MCF 10A (cell line): ENCODE results near the gene KIAA1755. TPM values are rescaled to one million over a fixed set of nuclear protein-coding genes. Genes with fewer than 3 reads are reported as not detected.

Experiments
- BruUV-seq: library from RNA; stranded (reverse); fragments of 400-500 nt; replicated peaks from 2 replicates; lab custom pipeline; 2021; lab: Mats Ljungman, UMichigan
- CTCF ChIA-PET: fragments of 300-600 bp; sonication (Branson Sonifier 250); formaldehyde crosslinking; extraction: SDS; loops from one replicate; lab custom pipeline; 2021; ENCODE audit warnings: antibody characterized with exemption, inconsistent platforms; lab: Yijun Ruan, JAX
- POLR2A ChIA-PET: fragments of 300-600, 350-650 bp; sonication (Branson Sonifier 250); formaldehyde crosslinking; extraction: SDS; loops from one replicate; lab custom pipeline; 2020; ENCODE audit warnings: antibody characterized with exemption, inconsistent platforms; lab: Yijun Ruan, JAX
- DNase-seq: peaks from one replicate; pipeline ENCODE4 v3.0.0-alpha.2; 2018; ENCODE audit not compliant: unreplicated experiment
- H3K27ac Mint-ChIP-seq: one replicate; pipeline ENCODE4 v1.8.0; 2022; ENCODE audit warnings: mild to moderate bottlenecking, low read depth, mixed read lengths; ENCODE audit not compliant: unreplicated experiment
- H3K27me3 Mint-ChIP-seq: one replicate; pipeline ENCODE4 v1.8.0; 2022; ENCODE audit warnings: mixed read lengths; ENCODE audit not compliant: insufficient read depth, unreplicated experiment
- H3K36me3 Mint-ChIP-seq: one replicate; pipeline ENCODE4 v1.8.0; 2022; ENCODE audit warnings: mild to moderate bottlenecking, moderate library complexity, mixed read lengths; ENCODE audit not compliant: insufficient read depth, unreplicated experiment
- H3K4me1 Mint-ChIP-seq: one replicate; pipeline ENCODE4 v1.8.0; 2022; ENCODE audit warnings: mixed read lengths; ENCODE audit not compliant: insufficient read depth, unreplicated experiment
- H3K4me3 Mint-ChIP-seq: one replicate; pipeline ENCODE4 v1.8.0; 2022; ENCODE audit warnings: mild to moderate bottlenecking, moderate library complexity, mixed read lengths; ENCODE audit not compliant: unreplicated experiment
- H3K9me3 Mint-ChIP-seq: one replicate; pipeline ENCODE4 v1.8.0; 2022; ENCODE audit warnings: mixed read lengths; ENCODE audit not compliant: unreplicated experiment
- intact Hi-C: fragments of 100-400 bp; cut with micrococcal nuclease; formaldehyde crosslinking; loops from 2 replicates; pipeline ENCODE4 v1.14.1; 2022
- total RNA-seq: library from RNA; stranded (reverse); gene quantifications from 2 replicates; pipeline ENCODE4 v1.2.3, GENCODE V29; 2022
- TF ChIP-seq, protein P1 (sequence below): fragments of 200-600 bp; IDR thresholded peaks from one replicate; pipeline ENCODE4 v1.8.0; 2022; ENCODE audit warnings: antibody characterized with exemption, mild to moderate bottlenecking; ENCODE audit not compliant: unreplicated experiment

The KIAA1755 gene
- total RNA-seq, 1 experiment from 2014 or later = not detected

DNA sequence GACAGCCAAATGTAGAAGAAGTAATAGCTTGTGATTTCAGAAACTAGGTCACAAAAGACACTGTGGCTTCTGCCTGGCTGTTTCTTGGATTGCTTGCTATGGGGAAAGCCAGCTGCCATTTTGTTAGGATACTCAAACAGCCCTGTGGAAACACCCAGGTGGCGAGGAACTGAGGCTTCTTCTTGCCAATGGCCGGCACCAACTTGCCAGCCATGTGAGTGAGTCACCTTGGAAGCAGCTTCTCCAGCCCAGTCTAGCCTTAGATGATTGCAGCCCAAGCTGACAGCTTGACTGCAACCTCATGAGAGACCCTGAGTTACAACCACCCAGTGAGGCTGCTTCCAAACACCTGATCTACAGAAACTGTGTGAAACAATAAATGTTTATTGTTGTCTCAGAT is 11.9 kb upstream of the KIAA1755 start:
- CTCF ChIA-PET = interaction anchor here (0.5 to 2.8 kb wide), 6 partner anchors 49 to 261 kb away, joined by 3 to 12 read pairs (median 3); no protein-coding TSS in a partner anchor
- POLR2A ChIA-PET = interaction anchor here (0.8 to 1.5 kb wide), 2 partner anchors 14 to 163 kb away, joined by 3 to 4 read pairs; partner anchors contain the start of gene SNHG17
- Mint-ChIP-seq H3K36me3 (no peaks in the 10 kb centered on the region), H3K4me3 (no peak overlapping the region), H3K27ac (peak overlapping the region; percentile 18), H3K27me3 (no peaks in the 10 kb centered on the region), H3K9me3 (peaks cover 13% of the 10 kb centered on the region), H3K4me1 (peaks cover 30% of the 10 kb centered on the region)
- intact Hi-C loops = no loop called here
- TF ChIP-seq, protein P1, sequence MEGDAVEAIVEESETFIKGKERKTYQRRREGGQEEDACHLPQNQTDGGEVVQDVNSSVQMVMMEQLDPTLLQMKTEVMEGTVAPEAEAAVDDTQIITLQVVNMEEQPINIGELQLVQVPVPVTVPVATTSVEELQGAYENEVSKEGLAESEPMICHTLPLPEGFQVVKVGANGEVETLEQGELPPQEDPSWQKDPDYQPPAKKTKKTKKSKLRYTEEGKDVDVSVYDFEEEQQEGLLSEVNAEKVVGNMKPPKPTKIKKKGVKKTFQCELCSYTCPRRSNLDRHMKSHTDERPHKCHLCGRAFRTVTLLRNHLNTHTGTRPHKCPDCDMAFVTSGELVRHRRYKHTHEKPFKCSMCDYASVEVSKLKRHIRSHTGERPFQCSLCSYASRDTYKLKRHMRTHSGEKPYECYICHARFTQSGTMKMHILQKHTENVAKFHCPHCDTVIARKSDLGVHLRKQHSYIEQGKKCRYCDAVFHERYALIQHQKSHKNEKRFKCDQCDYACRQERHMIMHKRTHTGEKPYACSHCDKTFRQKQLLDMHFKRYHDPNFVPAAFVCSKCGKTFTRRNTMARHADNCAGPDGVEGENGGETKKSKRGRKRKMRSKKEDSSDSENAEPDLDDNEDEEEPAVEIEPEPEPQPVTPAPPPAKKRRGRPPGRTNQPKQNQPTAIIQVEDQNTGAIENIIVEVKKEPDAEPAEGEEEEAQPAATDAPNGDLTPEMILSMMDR = no peak
- BruUV-seq = no TSS peak
- DNase-seq = peak; percentile 65

DNA sequence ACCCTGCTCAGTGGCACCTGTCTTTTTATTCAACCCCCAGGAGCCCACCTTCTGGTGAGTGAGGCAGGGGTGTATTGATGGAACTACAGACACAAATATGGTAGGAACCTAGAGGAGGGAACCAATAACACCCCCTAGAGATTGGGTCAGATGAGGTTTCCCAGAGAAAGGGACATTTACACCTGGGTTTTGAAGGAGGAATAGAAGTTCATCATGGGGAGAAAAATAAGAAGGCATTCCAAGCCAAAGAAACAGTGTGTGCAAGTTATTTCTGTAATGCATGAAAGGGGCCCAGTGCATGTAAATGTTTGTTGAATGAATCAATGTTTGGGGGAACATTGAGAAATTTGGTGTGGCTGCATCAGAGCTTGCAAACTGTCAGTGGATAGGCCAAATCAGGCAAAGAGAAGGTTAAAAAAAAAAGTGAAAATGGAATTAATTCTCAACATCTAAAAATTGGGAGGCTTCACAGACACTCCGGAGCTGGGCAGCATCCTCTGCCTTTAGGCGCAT is 11.1 kb upstream of the KIAA1755 start:
- Mint-ChIP-seq H3K27ac (peak overlapping the region; percentile 28), H3K36me3 (no peaks in the 10 kb centered on the region), H3K27me3 (no peaks in the 10 kb centered on the region), H3K4me3 (no peak overlapping the region), H3K9me3 (peaks cover 13% of the 10 kb centered on the region), H3K4me1 (peaks cover 30% of the 10 kb centered on the region)
- BruUV-seq = no TSS peak
- TF ChIP-seq, protein P1 = no peak
- no peak for DNase-seq
- intact Hi-C loops = no loop called here
- ChIA-PET POLR2A (interaction anchor here (0.8 to 1.5 kb wide), 2 partner anchors 13 to 163 kb away, joined by 3 to 4 read pairs; partner anchors contain the start of gene SNHG17), CTCF (interaction anchor here (0.7 to 2.8 kb wide), 4 partner anchors 27 to 260 kb away, joined by 3 to 12 read pairs (median 3); no protein-coding TSS in a partner anchor)

DNA sequence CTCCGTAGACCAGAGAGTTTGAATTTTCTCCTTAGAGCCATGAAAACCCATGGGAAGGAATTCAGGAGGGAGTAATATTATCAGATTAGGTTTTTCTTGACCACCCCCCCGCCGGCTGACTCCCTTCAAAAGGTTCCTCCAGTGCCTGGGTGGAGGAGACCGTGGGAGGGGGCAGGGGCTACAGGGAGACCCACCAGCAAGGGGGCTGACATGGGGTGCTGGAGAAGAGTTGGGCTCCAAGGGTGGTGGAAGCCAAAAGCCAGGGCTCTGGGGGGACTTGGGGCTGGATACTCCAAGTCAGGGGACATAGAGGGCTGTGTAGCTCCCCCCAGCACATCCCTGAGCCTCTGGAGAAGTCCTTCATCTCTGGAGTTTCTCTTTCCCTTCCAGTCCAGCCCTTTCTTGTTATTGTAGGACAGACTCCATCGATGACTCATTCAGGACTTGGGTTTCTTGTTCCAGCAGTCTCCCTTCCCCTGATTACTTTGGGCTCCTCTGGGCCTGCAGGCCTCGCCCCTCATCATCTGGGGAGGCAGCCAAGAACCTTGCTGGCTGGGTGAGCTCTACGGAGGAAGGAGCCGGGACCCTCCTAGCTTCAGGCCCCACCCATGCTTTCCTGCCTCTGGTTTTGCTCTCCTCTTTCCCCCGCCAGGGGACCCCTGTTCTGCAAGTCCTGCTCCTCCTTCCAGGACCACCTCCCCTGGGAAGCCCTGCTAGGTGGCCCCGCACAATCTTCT is 10.5 kb upstream of the KIAA1755 start:
- POLR2A ChIA-PET = no interaction called here
- TF ChIP-seq, protein P1 = no peak
- H3K9me3 Mint-ChIP-seq = peaks cover 13% of the 10 kb centered on the region
- peaks cover 30% of the 10 kb centered on the region for H3K4me1 Mint-ChIP-seq
- no peak overlapping the region for H3K4me3 Mint-ChIP-seq
- intact Hi-C loops = no loop called here
- peak overlapping the region; percentile 28 for H3K27ac Mint-ChIP-seq
- no peaks in the 10 kb centered on the region for H3K36me3 Mint-ChIP-seq
- peak; percentile 96 for DNase-seq
- CTCF ChIA-PET = interaction anchor here (0.6 to 2.8 kb wide), 3 partner anchors 28 to 720 kb away, joined by 3 to 12 read pairs (median 3); no protein-coding TSS in a partner anchor
- BruUV-seq = no TSS peak
- no peaks in the 10 kb centered on the region for H3K27me3 Mint-ChIP-seq

DNA sequence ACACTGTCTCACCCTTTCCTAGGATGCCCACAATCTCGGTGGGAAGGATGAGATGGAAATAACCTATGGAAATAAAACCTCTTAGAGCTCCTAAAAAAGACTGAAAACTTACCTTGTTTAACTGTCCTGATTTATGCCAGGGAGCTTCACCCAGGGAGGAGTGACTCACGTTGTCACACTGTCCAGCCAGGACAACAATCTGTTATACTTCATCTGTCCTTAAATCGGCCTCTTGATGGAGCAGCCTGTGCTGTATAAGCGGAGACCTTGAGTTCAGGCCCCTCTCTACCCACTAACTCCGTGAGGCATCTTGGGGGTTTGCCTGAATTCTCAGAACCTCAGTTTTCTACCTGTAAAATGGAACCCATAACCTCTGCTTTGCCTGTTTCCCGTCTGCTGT is 9.2 kb upstream of the KIAA1755 start:
- peaks cover 24% of the 10 kb centered on the region for H3K9me3 Mint-ChIP-seq
- no peaks in the 10 kb centered on the region for H3K36me3 Mint-ChIP-seq
- TF ChIP-seq, protein P1 = no peak
- no peaks in the 10 kb centered on the region for H3K27me3 Mint-ChIP-seq
- DNase-seq = no peak
- intact Hi-C loops = no loop called here
- H3K27ac Mint-ChIP-seq = no peak overlapping the region
- peaks cover 20% of the 10 kb centered on the region for H3K4me1 Mint-ChIP-seq
- no peak overlapping the region for H3K4me3 Mint-ChIP-seq
- ChIA-PET POLR2A (no interaction called here), CTCF (interaction anchor here (0.7 to 2.8 kb wide), 5 partner anchors 40 to 196 kb away, joined by 3 to 12 read pairs (median 5); no protein-coding TSS in a partner anchor)
- BruUV-seq = no TSS peak
